B cell (primary cell): Measurements from ENCODE around the gene SYTL5. TPM values are rescaled to one million over a fixed set of nuclear protein-coding genes. Genes with fewer than 3 reads are reported as not detected.

Experiments
- ATAC-seq: fragments of 200-7000 bp; cut with Tn5 transposase; one replicate; pipeline ENCODE4 v1.10.0; 2021; ENCODE audit warnings: low read depth, mild to moderate bottlenecking, moderate number of reproducible peaks, moderate library complexity
- CTCF ChIA-PET: fragments of 350-600 bp; sonication (Branson Sonifier 250); formaldehyde crosslinking; loops from one replicate; lab custom pipeline; 2021; ENCODE audit warnings: antibody characterized with exemption, inconsistent platforms; lab: Charles Lee
- POLR2A ChIA-PET: fragments of 350-600 bp; sonication (Branson Sonifier 250); formaldehyde crosslinking; loops from one replicate; lab custom pipeline; 2021; ENCODE audit warnings: antibody characterized with exemption; lab: Charles Lee
- DNase-seq: peaks from one replicate; pipeline ENCODE4 v3.0.0; 2013
- H2AFZ ChIP-seq: 2 replicates; pipeline ENCODE4 v1.6.1; 2012; ENCODE audit warnings: mild to moderate bottlenecking, low read depth, low read length; ENCODE audit not compliant: insufficient read depth, poor library complexity, severe bottlenecking
- H3K27ac ChIP-seq, 2 donors: 1 replicate in 1 of 2; 2 replicates in 1 of 2; pipeline ENCODE4 v1.5.1; 2012 to 2013; ENCODE audit warnings: low read length in 2 of 2, mild to moderate bottlenecking in 2 of 2, moderate library complexity in 1 of 2
- H3K27me3 ChIP-seq, 4 experiments: fragments of 200-600 bp in 1 of 4; sonication (generic) in 1 of 4; replicated peaks in 1 of 4; 1 replicate in 2 of 4; 2 replicates in 2 of 4; pipeline versions ENCODE4 v1.6.1 to v1.7.0; 2013 to 2016; ENCODE audit warnings: low read length in 3 of 4, mild to moderate bottlenecking in 2 of 4, mixed read lengths in 1 of 4, moderate library complexity in 1 of 4; ENCODE audit not compliant: insufficient read depth in 4 of 4, control insufficient read depth in 3 of 4; ENCODE audit errors: control extremely low read depth in 1 of 4
- H3K36me3 ChIP-seq, 2 experiments: replicated peaks in 1 of 2; 1 replicate in 1 of 2; 2 replicates in 1 of 2; pipeline versions ENCODE4 v1.6.1 to v1.7.1; 2013; ENCODE audit warnings: low read length in 1 of 2; ENCODE audit not compliant: insufficient read depth in 2 of 2, control insufficient read depth in 1 of 2; ENCODE audit errors: control extremely low read depth in 1 of 2, extremely low read depth in 1 of 2
- H3K4me1 ChIP-seq, 2 donors: fragments of 200-600 bp in 1 of 2; sonication (generic) in 1 of 2; 1 replicate in 1 of 2; 2 replicates in 1 of 2; pipeline versions ENCODE4 v1.5.1 to v1.6.1; 2013 to 2017; ENCODE audit warnings: low read length in 2 of 2; ENCODE audit not compliant: control insufficient read depth in 2 of 2, insufficient read depth in 2 of 2
- H3K4me2 ChIP-seq: replicated peaks from 2 replicates; pipeline ENCODE3; 2012; ENCODE audit warnings: mild to moderate bottlenecking, low read depth, low read length; ENCODE audit not compliant: poor library complexity, severe bottlenecking
- H3K4me3 ChIP-seq, 5 experiments: fragments of 200-600 bp in 1 of 5; sonication (generic) in 1 of 5; 1 replicate in 3 of 5; 2 replicates in 2 of 5; pipeline versions ENCODE4 v1.5.1 to v1.7.0; 2011 to 2016; ENCODE audit warnings: low read length in 4 of 5, mild to moderate bottlenecking in 4 of 5, low read depth in 2 of 5, control low read depth in 1 of 5, moderate library complexity in 1 of 5; ENCODE audit not compliant: insufficient read depth in 1 of 5; ENCODE audit errors: control extremely low read depth in 1 of 5, extremely low read depth in 1 of 5
- H3K79me2 ChIP-seq: fragments of 200-600 bp; sonication (generic); one replicate; pipeline ENCODE4 v1.6.0; 2016; ENCODE audit warnings: low read length; ENCODE audit not compliant: control insufficient read depth, insufficient read depth
- H3K9ac ChIP-seq: fragments of 200-600 bp; sonication (generic); 2 replicates; pipeline ENCODE4 v1.6.1; 2017; ENCODE audit warnings: mild to moderate bottlenecking, low read length, moderate library complexity
- H3K9me3 ChIP-seq, 3 donors: one replicate each; pipeline versions ENCODE4 v1.6.1 to v1.7.1; 2013; ENCODE audit warnings: low read length in 2 of 3; ENCODE audit not compliant: control insufficient read depth in 2 of 3, insufficient read depth in 1 of 3; ENCODE audit errors: control extremely low read depth in 1 of 3
- H4K20me1 ChIP-seq: 2 replicates; pipeline ENCODE4 v1.6.0; 2012; ENCODE audit warnings: mild to moderate bottlenecking, low read length; ENCODE audit not compliant: insufficient read depth, control insufficient read depth, poor library complexity, severe bottlenecking
- H3K27ac Mint-ChIP-seq: one replicate; pipeline ENCODE4 v1.8.0; 2021; ENCODE audit warnings: mixed read lengths
- H3K27me3 Mint-ChIP-seq: one replicate; pipeline ENCODE4 v1.8.0; 2021; ENCODE audit warnings: mixed read lengths
- H3K4me1 Mint-ChIP-seq: one replicate; pipeline ENCODE4 v1.8.0; 2021; ENCODE audit warnings: mixed read lengths
- H3K4me3 Mint-ChIP-seq: one replicate; pipeline ENCODE4 v1.8.0; 2021; ENCODE audit warnings: mixed read lengths
- H3K9me3 Mint-ChIP-seq: one replicate; pipeline ENCODE4 v1.8.0; 2022; ENCODE audit warnings: mixed read lengths; ENCODE audit not compliant: insufficient read depth
- EZH2 ChIP-seq: IDR thresholded peaks from 2 replicates; pipeline ENCODE4 v1.6.1; 2012; ENCODE audit warnings: borderline replicate concordance, low read depth, mild to moderate bottlenecking, moderate library complexity, low read length; ENCODE audit not compliant: insufficient read depth, poor library complexity, severe bottlenecking
- WGBS: methylation state at CpG from one replicate; pipeline ENCODE4 v1.1.5; 2013; ENCODE audit warnings: missing lambda C conversion rate; ENCODE audit not compliant: insufficient coverage; 5-methylcytosine and 5-hydroxymethylcytosine counted together
- intact Hi-C: fragments of 100-400 bp; cut with micrococcal nuclease; formaldehyde crosslinking; loops from one replicate; pipeline ENCODE4 v1.10.0; 2022
- polyA plus RNA-seq: library from polyadenylated mRNA; depleted of rRNA; stranded (reverse); fragments of >200 nt; gene quantifications from 2 replicates; pipeline ENCODE4 v1.2.3, GENCODE V29; 2012
- total RNA-seq, 2 donors: library from RNA; stranded (reverse); fragments of 120-200 nt in 1 of 2; gene quantifications; 1 replicate in 1 of 2; 2 replicates in 1 of 2; pipeline versions ENCODE4 v1.2.3 to v1.2.4, GENCODE V29; 2013 to 2022
- TF ChIP-seq, protein P1 (sequence below): fragments of 200-600 bp; IDR thresholded peaks from one replicate; pipeline ENCODE4 v1.8.0; 2022; ENCODE audit warnings: antibody characterized with exemption, mild to moderate bottlenecking

Gene SYTL5
- total and polyA plus RNA-seq, 2 donors (not counting 1 experiment from before 2014, with no cell fraction given), result 0.01 TPM; not detected in 1

DNA sequence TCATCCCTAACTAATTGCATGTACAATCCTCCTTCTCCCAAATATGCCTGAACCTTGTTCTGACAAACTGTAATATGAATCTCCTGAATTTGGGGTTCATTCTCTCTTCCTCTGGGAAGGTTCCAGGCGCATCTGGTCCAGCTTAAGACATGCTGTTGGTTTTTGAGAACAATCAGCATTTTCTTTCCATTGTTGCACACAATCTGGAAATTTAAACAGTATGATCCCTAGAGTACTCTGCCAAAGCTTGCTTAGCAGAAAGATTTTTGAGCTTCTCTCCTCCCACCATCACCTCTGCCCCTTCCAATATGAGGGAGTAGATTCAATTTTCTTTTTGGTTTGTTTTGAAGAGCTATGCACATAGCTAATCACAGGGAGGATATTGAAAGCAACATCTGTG is 164.2 kb downstream of the SYTL5 start:
- H3K4me2 ChIP-seq, result no peak overlapping the region

GRCh38 chrX:38172596-38172995 is 166.2 kb downstream of the SYTL5 start:
- 67% methylated on average over 1 of the region's 3 CpGs for WGBS

More for the DNA sequence above, 164.2 kb downstream of the SYTL5 start:
- Mint-ChIP-seq H3K27ac (no peak overlapping the region), H3K4me1 (no peaks in the 10 kb centered on the region), H3K27me3 (peaks cover 7% of the 10 kb centered on the region), H3K9me3 (no peaks in the 10 kb centered on the region), H3K4me3 (no peak overlapping the region)
- DNase-seq (no peak), ATAC-seq (no peak)
- no CpG with 5 or more reads among the region's 1 CpG for WGBS
- Histone ChIP-seq H4K20me1 (no peaks in the 10 kb centered on the region), H3K27me3 (no peaks in the 10 kb centered on the region), H3K9ac (no peak overlapping the region), H2AFZ (no peak overlapping the region), H3K27ac (no peak overlapping the region), H3K36me3 (no peaks in the 10 kb centered on the region), H3K79me2 (no peaks in the 10 kb centered on the region), H3K4me1 (no peaks in the 10 kb centered on the region), H3K9me3 (no peaks in the 10 kb centered on the region), H3K4me3 (no peak overlapping the region)
- ChIA-PET POLR2A (no interaction called here), CTCF (interaction anchor here (1.0 kb wide), 1 partner anchor 156 kb away, joined by 4 read pairs; the partner anchor contains the start of gene RPGR)
- intact Hi-C loops, result no loop called here
- no peak for TF ChIP-seq EZH2
- TF ChIP-seq, protein P1, sequence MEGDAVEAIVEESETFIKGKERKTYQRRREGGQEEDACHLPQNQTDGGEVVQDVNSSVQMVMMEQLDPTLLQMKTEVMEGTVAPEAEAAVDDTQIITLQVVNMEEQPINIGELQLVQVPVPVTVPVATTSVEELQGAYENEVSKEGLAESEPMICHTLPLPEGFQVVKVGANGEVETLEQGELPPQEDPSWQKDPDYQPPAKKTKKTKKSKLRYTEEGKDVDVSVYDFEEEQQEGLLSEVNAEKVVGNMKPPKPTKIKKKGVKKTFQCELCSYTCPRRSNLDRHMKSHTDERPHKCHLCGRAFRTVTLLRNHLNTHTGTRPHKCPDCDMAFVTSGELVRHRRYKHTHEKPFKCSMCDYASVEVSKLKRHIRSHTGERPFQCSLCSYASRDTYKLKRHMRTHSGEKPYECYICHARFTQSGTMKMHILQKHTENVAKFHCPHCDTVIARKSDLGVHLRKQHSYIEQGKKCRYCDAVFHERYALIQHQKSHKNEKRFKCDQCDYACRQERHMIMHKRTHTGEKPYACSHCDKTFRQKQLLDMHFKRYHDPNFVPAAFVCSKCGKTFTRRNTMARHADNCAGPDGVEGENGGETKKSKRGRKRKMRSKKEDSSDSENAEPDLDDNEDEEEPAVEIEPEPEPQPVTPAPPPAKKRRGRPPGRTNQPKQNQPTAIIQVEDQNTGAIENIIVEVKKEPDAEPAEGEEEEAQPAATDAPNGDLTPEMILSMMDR, result no peak

More at GRCh38 chrX:38172596-38172995, 166.2 kb downstream of the SYTL5 start:
- Mint-ChIP-seq H3K27ac (no peak overlapping the region), H3K4me3 (no peak overlapping the region), H3K27me3 (peaks cover 7% of the 10 kb centered on the region), H3K9me3 (no peaks in the 10 kb centered on the region), H3K4me1 (no peaks in the 10 kb centered on the region)
- ChIA-PET POLR2A (no interaction called here), CTCF (interaction anchor here (1.3 kb wide), 1 partner anchor 10 kb away, joined by 3 read pairs; no protein-coding TSS in a partner anchor)
- no peaks in the 10 kb centered on the region for H3K9me3 ChIP-seq
- no peak for ATAC-seq
- TF ChIP-seq, protein P1, result no peak
- no peak for TF ChIP-seq EZH2
- no peak for DNase-seq
- H3K4me2 ChIP-seq, result no peak overlapping the region
- H3K27ac ChIP-seq, result no peak overlapping the region
- no peaks in the 10 kb centered on the region for H3K4me1 ChIP-seq
- no peak overlapping the region for H3K9ac ChIP-seq
- no peak overlapping the region for H3K4me3 ChIP-seq
- no peaks in the 10 kb centered on the region for H3K27me3 ChIP-seq
- no peaks in the 10 kb centered on the region for H4K20me1 ChIP-seq
- no peaks in the 10 kb centered on the region for H3K36me3 ChIP-seq
- no peak overlapping the region for H2AFZ ChIP-seq
- H3K79me2 ChIP-seq, result no peaks in the 10 kb centered on the region
- intact Hi-C loops, result no loop called here
